Ammon's horn (tissue), 1 donor: ENCODE data around the gene NUDCD3.
"Not testable (repeated sequence)": the region's sequence is repeated elsewhere in the genome, so short reads cannot be mapped to it uniquely, and the experiment has no call there.

Experiments
- DNase-seq: peaks from one replicate; pipeline ENCODE4 v3.0.0-alpha.2; 2016; ENCODE audit warnings: low spot score

Gene NUDCD3

GRCh38 chr7:44517175-44517574 is 26.7 kb upstream of the NUDCD3 start:
- no peak for DNase-seq

- DNase-seq = no peak
Measured at GRCh38 chr7:44515590-44516268, 25.3 kb upstream of the NUDCD3 start.

GRCh38 chr7:44512736-44513135 is 22.3 kb upstream of the NUDCD3 start:
- DNase-seq = no peak

- DNase-seq = no peak
Measured at GRCh38 chr7:44511863-44512468, 21.5 kb upstream of the NUDCD3 start.

GRCh38 chr7:44511236-44511635 is 20.8 kb upstream of the NUDCD3 start:
- no peak for DNase-seq

GRCh38 chr7:44508328-44509030 is 18.0 kb upstream of the NUDCD3 start:
- DNase-seq = no peak

- DNase-seq = not testable (repeated sequence)
Measured at GRCh38 chr7:44506592-44507288, 16.3 kb upstream of the NUDCD3 start.

- no peak for DNase-seq
Measured at GRCh38 chr7:44505595-44505994, 15.1 kb upstream of the NUDCD3 start.

GRCh38 chr7:44498230-44498954 is 7.9 kb upstream of the NUDCD3 start:
- no peak for DNase-seq

GRCh38 chr7:44497155-44498027 is 6.9 kb upstream of the NUDCD3 start:
- DNase-seq = no peak

- DNase-seq = no peak
Measured at GRCh38 chr7:44496385-44496784, 5.9 kb upstream of the NUDCD3 start.

GRCh38 chr7:44494960-44495359 is 4.5 kb upstream of the NUDCD3 start:
- no peak for DNase-seq

- no peak for DNase-seq
Measured at GRCh38 chr7:44491229-44491628, 771 bp upstream of the NUDCD3 start.

- no peak for DNase-seq
Measured at GRCh38 chr7:44489955-44490350, 505 bp downstream of the NUDCD3 start.

GRCh38 chr7:44488955-44489354 is 1.5 kb downstream of the NUDCD3 start:
- no peak for DNase-seq

GRCh38 chr7:44486693-44487092 is 3.8 kb downstream of the NUDCD3 start:
- no peak for DNase-seq

GRCh38 chr7:44486001-44486400 is 4.5 kb downstream of the NUDCD3 start:
- DNase-seq = no peak

- DNase-seq = no peak
Measured at GRCh38 chr7:44484482-44485313, 5.8 kb downstream of the NUDCD3 start.

- DNase-seq = no peak
Measured at GRCh38 chr7:44482502-44483485, 7.7 kb downstream of the NUDCD3 start.
